ENCODE results near the gene SPRED2. TPM values are rescaled to one million over a fixed set of nuclear protein-coding genes. Genes with fewer than 3 reads are reported as not detected.

The SPRED2 gene
- total RNA-seq, 4 donors from 2014 or later, result 8.1 to 15.1 (median 9.1) TPM

DNA sequence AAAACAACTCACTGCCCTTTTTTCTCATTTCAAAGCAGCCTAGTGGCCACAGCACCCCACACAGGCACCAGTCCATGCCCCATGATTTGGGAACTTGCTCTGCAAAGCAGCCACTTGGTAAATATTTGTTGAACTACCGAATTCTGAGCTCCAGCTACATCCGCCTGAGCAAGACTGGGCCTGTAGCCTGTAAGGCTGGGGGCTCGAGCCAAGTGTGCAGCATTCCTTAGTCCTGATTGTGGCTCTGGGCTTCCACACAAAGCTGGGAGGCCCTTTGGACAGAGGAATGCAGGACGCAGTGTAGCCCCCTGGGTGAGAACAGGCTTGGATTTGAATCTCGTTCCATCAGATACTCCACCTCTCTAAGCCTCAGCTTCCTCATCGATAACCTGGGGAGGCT, 116.3 kb downstream of the SPRED2 start:
- TF ChIP-seq POLR2A (IDR thresholded peaks at IDR 0.05) (no peak), CTCF (IDR thresholded peaks at IDR 0.05) (peak in 1 of 6 experiments; percentile 18)
- 31 to 63% methylated on average over 4 to 5 of the region's 6 CpGs for WGBS, 2 donors
- Histone ChIP-seq H3K9me3 (no peaks in the 10 kb centered on the region), H3K4me3 (no peak overlapping the region), H3K27ac (peak overlapping the region; percentile 43 to 84 (median 54)), H3K36me3 (peaks cover 8 to 47% (median 8%) of the 10 kb centered on the region in 3 donors), H3K27me3 (no peaks in the 10 kb centered on the region), H3K4me1 (peaks cover 7 to 42% (median 12%) of the 10 kb centered on the region in 3 donors)
- no peak for DNase-seq
- intact Hi-C loops (cut with DNase I), result no loop called here

GRCh38 chr2:65314801-65315441, 117.5 kb downstream of the SPRED2 start:
- H3K4me1 ChIP-seq, result peaks cover 9 to 39% (median 9%) of the 10 kb centered on the region in 3 donors
- no peak for TF ChIP-seq POLR2A (IDR thresholded peaks at IDR 0.05)
- no peak for TF ChIP-seq CTCF (IDR thresholded peaks at IDR 0.05)
- H3K27me3 ChIP-seq, result no peaks in the 10 kb centered on the region
- WGBS, 2 donors, result 73 to 88% methylated on average over 6 to 8 of the region's 8 CpGs
- intact Hi-C loops (cut with DNase I), result no loop called here
- H3K4me3 ChIP-seq, result no peak overlapping the region
- peaks cover 8 to 47% (median 8%) of the 10 kb centered on the region in 3 donors for H3K36me3 ChIP-seq
- no peak overlapping the region for H3K27ac ChIP-seq
- no peak for DNase-seq
- H3K9me3 ChIP-seq, result no peaks in the 10 kb centered on the region

GRCh38 chr2:65313954-65314256, 118.5 kb downstream of the SPRED2 start:
- H3K4me3 ChIP-seq, result no peak overlapping the region
- WGBS, 2 donors, result 93 to 95% methylated on average over 8 to 23 of the region's 24 CpGs
- no peaks in the 10 kb centered on the region for H3K9me3 ChIP-seq
- no peak for DNase-seq
- peaks cover 8 to 47% (median 8%) of the 10 kb centered on the region in 3 donors for H3K36me3 ChIP-seq
- H3K4me1 ChIP-seq, result peaks cover 9 to 44% (median 10%) of the 10 kb centered on the region in 3 donors
- intact Hi-C loops (cut with DNase I), result no loop called here
- no peak overlapping the region for H3K27ac ChIP-seq
- TF ChIP-seq POLR2A (IDR thresholded peaks at IDR 0.05) (no peak), CTCF (IDR thresholded peaks at IDR 0.05) (no peak)
- no peaks in the 10 kb centered on the region for H3K27me3 ChIP-seq

- TF ChIP-seq POLR2A (IDR thresholded peaks at IDR 0.05) (no peak), CTCF (IDR thresholded peaks at IDR 0.05) (no peak)
- Histone ChIP-seq H3K4me1 (peaks cover 9 to 44% (median 10%) of the 10 kb centered on the region in 3 donors), H3K9me3 (no peaks in the 10 kb centered on the region), H3K27me3 (no peaks in the 10 kb centered on the region), H3K36me3 (peaks cover 8 to 47% (median 8%) of the 10 kb centered on the region in 3 donors), H3K27ac (no peak overlapping the region), H3K4me3 (no peak overlapping the region)
- no peak for DNase-seq
- WGBS, 2 donors, result 92% methylated on average over 31 to 43 of the region's 52 CpGs
- intact Hi-C loops (cut with DNase I), result no loop called here
These were observed 119.1 kb downstream of the SPRED2 start for GRCh38 chr2:65313126-65313953.

DNA sequence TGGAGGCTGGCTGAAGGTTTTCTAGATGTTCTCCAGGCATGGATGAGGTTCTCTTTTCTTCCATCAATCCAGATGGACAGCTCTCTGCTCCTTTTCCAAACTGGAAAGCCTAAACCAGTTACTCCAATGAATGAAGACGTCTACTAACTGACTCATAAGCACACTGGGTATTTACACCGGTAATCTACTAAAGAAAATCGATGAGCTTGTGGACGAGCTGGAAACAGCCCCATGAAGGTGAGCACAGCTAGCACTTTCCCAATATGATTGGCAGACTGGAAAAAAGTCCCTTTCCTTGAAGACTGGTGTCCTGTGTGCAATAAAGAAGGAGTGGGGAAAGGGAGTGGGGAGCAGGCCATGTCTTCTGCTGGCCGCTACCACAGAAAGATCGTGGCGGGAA, 120.8 kb downstream of the SPRED2 start:
- Histone ChIP-seq H3K9me3 (no peaks in the 10 kb centered on the region), H3K36me3 (peaks cover 8 to 55% (median 8%) of the 10 kb centered on the region in 3 donors), H3K27ac (peak overlapping the region in 1 of 4 donors; percentile 68), H3K4me3 (no peak overlapping the region), H3K4me1 (peaks cover 7 to 38% (median 9%) of the 10 kb centered on the region in 3 donors), H3K27me3 (no peaks in the 10 kb centered on the region)
- TF ChIP-seq POLR2A (IDR thresholded peaks at IDR 0.05) (no peak), CTCF (IDR thresholded peaks at IDR 0.05) (no peak)
- intact Hi-C loops (cut with DNase I), result no loop called here
- 90 to 93% methylated on average over 7 of the region's 7 CpGs for WGBS, 2 donors
- no peak for DNase-seq

Measured in esophagus squamous epithelium (tissue), 5 donors.